Vagina (tissue), 2 donors: ENCODE measurements around the gene CPLANE2.

Source experiments
- CTCF ChIP-seq, 3 experiments: fragments of 450-650 bp in 2 of 3; fragments of 200-600 bp in 1 of 3; sonication (generic) in 1 of 3; IDR thresholded peaks; one replicate each; pipeline ENCODE4 v1.5.1; 2017 to 2019; ENCODE audit warnings: antibody characterized with exemption in 3 of 3, mild to moderate bottlenecking in 2 of 3, moderate library complexity in 2 of 3
- POLR2A ChIP-seq, 2 donors: fragments of 450-650 bp; IDR thresholded peaks; one replicate each; pipeline ENCODE4 v1.6.1; 2017; ENCODE audit warnings: antibody characterized with exemption in 2 of 2, mild to moderate bottlenecking in 2 of 2, moderate library complexity in 2 of 2
- POLR2AphosphoS5 ChIP-seq, 2 donors: sonication (generic); formaldehyde crosslinking; IDR thresholded peaks; one replicate each; pipeline ENCODE4 v1.9.0; 2017; ENCODE audit warnings: antibody characterized with exemption in 2 of 2, mild to moderate bottlenecking in 2 of 2, low read depth in 1 of 2; ENCODE audit not compliant: insufficient read depth in 1 of 2

GRCh38 chr1:16262067-16262466 lies 25.1 kb upstream of the CPLANE2 start:
- TF ChIP-seq POLR2A (IDR thresholded peaks at IDR 0.05) (no peak), CTCF (IDR thresholded peaks at IDR 0.05) (no peak), POLR2AphosphoS5 (IDR thresholded peaks at IDR 0.05; ENCODE audit: insufficient read depth in 1 of 2, low read depth in 1 of 2) (no peak)
